ENCODE data around the gene TIMD4.

GRCh38 chr5:156950716-156951115 is 12.3 kb downstream of the TIMD4 start:
- no peak for TF ChIP-seq CTCF (IDR thresholded peaks at IDR 0.05)
- no peak for TF ChIP-seq ZFX (IDR thresholded peaks at IDR 0.05; ENCODE audit: borderline replicate concordance)

All from 22Rv1 (cell line).